HG03045 (cell line): ENCODE data around the gene KRT15.

Experiments used
- ATAC-seq: cut with Tn5 transposase; IDR thresholded peaks from one replicate; pipeline ENCODE4 v1.9.1; 2021; ENCODE audit warnings: mild to moderate bottlenecking, moderate library complexity; ENCODE audit not compliant: unreplicated experiment

The KRT15 gene

GRCh38 chr17:41518789-41519449 is at the start of gene KRT15:
Gene KRT15, minus strand, starts transcription at chr17:41518890. Its CDS starts 63 bp downstream, at chr17:41518827.
- ATAC-seq = no peak

DNA sequence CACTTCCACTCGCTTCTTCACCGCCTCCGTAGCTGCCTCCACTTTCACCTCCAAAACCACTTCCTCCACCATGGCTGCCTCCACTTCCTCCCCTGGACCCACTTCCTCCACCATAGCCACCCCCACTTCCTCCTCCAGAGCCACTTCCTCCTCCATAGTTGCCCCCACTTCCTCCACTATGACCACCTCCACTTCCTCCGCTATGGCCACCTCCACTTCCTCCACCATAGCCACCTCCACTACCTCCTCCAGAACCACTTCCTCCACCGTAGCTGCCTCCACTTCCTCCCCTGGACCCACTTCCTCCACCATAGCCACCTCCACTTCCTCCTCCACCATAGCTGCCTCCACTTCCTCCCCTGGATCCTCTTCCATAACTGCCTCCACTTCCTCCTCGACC is 48.6 kb upstream of the KRT15 start:
- no peak for ATAC-seq

- no peak for ATAC-seq
These were observed 46.6 kb upstream of the KRT15 start for GRCh38 chr17:41565338-41565737.

- no peak for ATAC-seq
These were observed 45.0 kb upstream of the KRT15 start for GRCh38 chr17:41563607-41564170.

GRCh38 chr17:41561554-41561953 is 42.9 kb upstream of the KRT15 start:
- ATAC-seq = no peak

GRCh38 chr17:41559548-41559947 is 40.9 kb upstream of the KRT15 start:
- ATAC-seq = no peak

GRCh38 chr17:41556931-41557330 is 38.2 kb upstream of the KRT15 start:
- ATAC-seq = no peak

DNA sequence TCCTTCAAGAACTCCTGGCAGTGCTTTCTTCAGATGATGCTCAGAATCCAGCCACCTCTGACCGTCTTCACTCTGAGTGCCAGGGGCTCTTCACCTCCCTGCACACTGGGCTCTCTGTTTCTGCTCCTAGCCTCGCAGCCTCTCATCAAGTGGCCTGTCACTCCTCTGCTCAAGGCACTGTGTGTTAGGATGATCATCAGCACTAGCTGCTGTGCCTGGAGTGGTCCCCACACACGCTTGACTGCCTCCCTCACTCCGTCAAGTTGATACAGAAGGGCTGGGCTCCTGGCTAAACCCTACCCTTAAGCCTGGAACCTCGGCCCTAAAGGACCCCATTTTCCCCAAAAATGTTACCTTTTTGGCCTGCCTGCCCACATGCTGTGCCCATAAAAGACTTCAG is 37.6 kb upstream of the KRT15 start:
- no peak for ATAC-seq

GRCh38 chr17:41555105-41555887 is 36.6 kb upstream of the KRT15 start:
- ATAC-seq = no peak

DNA sequence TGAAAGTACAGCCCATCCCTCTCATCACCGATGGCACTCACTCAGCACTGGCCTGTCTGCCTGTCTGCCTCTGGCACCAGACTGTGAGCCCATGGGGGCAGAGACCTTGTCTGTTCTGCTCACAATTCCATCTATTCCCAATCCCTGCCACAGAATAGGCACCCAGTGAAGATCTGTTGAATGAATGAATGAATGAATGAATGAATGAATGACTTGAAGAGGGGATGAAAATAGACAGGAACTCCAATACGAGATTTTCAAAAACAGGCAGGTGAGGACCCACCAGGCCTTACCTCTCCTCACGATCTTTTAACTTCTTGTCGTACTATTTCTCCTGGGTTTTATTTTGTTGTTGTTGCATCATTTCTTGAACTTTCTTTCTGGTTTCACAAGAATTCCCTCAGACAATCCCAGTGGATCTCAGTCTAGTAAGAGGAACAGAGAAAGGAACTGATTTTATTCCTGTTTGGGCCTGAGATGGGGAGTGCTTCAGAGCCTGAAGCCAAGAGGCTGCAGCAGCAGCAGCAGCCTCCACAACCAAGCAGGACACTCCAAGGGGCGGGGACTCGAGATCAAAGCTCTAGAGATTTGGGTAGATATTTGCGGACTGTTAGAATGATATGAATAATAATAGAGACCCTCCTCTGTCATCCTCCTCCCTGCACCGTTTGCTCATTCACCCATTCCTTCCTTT is 35.4 kb upstream of the KRT15 start:
- ATAC-seq = no peak

- no peak for ATAC-seq
These were observed 34.5 kb upstream of the KRT15 start for GRCh38 chr17:41553176-41553575.

GRCh38 chr17:41552455-41552854 is 33.8 kb upstream of the KRT15 start:
- ATAC-seq = no peak

- ATAC-seq = no peak
These were observed 32.7 kb upstream of the KRT15 start for GRCh38 chr17:41551365-41551764.

DNA sequence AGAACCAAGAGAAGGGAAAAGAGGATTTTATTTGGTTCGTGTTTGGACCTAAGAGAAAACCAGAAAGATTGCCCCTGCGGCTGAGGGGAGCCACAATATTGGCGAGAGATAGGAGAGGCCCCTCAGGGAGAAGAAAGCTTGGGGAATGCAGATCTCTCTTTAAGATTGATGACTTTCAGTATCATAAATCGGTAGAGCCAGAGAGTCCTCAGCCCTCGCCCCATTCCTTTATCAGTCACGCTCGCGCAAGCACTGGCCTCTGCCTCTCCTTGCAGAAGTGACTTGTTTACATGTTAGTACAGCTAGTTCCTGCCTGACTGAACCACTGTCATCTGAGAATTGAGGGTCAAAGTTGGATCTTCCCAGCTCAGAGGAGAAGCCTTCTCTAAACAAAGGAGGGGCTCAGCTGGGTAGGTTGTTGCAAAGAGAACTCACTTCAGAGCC is 30.9 kb upstream of the KRT15 start:
- ATAC-seq = no peak

DNA sequence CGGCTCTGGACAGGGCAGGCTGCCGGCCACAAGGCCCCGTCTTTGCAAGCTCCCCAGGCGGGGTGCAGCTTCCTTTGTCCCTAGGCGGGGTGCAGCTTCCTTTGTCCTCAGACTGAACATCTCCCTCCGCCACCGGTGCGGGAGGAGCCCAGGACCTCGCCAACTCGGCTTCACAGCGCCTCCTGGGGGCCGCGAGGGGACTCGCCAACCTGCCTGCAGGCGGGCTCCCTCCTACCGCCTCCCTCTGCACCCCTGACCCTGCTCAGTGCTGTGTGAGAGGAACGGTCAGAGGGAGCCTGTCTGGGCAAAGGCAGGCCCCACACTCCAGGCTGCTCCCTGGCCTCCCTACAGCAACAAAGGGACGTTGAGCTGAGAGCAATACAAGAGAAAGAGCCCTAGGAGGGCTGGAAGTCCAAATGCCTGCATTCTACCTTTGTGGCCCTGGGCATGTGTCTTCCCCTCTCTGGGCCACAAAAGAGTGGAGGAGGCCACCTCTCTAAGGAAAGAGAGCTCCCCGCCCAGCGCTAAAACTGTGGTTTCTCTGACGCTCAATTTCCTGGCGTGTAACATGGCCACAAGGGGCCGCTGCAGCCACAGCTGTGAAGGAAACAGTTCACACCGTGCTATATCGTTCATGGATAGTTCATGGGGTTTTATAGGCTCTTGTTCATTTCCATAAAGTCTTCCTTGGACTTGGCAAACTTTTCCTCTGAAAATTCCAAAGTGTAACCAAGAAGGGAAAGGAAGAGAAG is 30.3 kb upstream of the KRT15 start:
- no peak for ATAC-seq

GRCh38 chr17:41547921-41548843 is 29.5 kb upstream of the KRT15 start:
- no peak for ATAC-seq

DNA sequence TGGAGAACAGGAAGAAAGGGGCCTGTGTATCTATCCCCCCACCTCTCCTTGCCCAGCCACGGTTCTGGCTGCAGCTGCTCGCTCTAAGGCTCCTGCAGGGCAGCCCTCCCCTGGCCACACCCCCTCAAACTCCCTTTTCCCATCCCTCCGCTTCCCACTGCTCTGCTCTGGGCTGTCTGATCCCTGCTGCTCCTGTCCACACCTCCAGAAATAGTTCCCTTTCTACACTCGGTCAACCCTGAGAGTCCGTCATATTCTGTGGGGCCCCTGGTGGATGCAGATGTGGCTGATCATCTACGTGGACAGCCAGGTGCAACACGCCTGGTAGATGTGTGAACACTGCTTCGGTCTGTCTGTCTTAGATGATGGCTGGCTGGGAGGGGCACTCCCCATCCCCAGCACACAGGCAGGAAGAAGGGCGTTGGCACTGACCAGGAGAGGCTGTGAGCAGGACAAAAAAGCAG is 28.7 kb upstream of the KRT15 start:
- ATAC-seq = no peak

DNA sequence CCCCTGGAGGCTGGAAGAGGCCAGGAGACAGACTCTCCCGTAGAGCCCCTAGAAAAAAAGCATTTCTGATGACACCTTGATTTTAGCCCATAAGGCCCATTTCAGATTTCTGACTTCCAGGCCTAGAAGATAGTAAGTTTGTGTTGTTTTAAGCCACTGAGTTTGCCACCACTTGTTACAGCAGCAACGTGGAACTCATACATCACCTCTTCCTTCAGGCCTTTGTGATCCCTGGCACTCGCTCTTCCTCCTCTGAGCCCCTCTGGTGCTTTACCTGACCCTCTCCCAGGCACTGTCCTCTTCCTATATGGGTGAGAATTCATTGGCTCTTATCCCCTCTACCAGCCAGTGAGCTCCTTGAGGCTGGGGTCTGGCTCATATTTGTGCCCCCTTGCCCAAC is 28.1 kb upstream of the KRT15 start:
- ATAC-seq = no peak

DNA sequence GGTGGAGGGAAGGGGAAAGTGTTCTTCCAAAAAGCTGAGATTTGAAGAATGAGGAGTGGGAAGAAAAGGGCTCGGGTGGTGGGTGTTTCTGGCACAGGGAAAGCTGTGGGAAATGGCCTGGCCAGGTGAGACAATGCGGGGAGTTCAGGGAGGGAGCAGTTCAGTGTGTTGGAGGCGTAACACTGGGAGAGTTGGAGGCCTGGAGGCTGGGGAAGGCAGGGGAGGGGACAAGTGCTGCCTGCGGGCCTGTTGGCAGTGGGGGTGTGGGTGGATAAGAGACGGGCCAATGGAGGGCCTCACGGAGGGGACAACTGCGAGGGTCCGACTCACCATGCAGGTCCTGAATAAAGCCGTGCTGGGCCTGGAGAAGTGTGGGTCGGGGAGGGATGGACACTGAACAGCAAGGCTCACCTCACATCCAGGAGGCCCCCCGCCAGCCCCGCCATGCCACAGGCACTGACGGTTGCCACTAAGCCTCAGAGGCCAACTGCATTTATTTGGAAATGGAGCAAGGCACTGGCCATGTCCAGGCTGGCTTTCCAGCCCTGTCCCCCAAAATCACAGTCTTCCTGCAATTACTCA is 27.2 kb upstream of the KRT15 start:
- no peak for ATAC-seq
